H1 (cell line): ENCODE data around the gene TRIM71. TPM values are rescaled to one million over a fixed set of nuclear protein-coding genes. Genes with fewer than 3 reads are reported as not detected.
A peak's percentile ranks its signal among the peaks of the same experiment; 100 is the strongest.

ENCODE experiments used
- CTBP2 ChIP-seq: IDR thresholded peaks from 2 replicates; pipeline ENCODE4 v1.7.0; 2011; ENCODE audit warnings: borderline replicate concordance, mild to moderate bottlenecking, moderate library complexity, mixed read lengths, low read length; ENCODE audit not compliant: insufficient read depth, insufficient read length
- JUND ChIP-seq: IDR thresholded peaks from 2 replicates; pipeline ENCODE4 v1.6.1; 2011; ENCODE audit warnings: mild to moderate bottlenecking, improper control_type of control experiment, low read length
- KDM4A ChIP-seq: IDR thresholded peaks from one replicate; pipeline ENCODE4 v1.7.1; 2012; ENCODE audit warnings: low read depth, mild to moderate bottlenecking, moderate library complexity, low read length, inconsistent platforms; ENCODE audit not compliant: severe bottlenecking
- POLR2AphosphoS5 ChIP-seq: IDR thresholded peaks from 2 replicates; pipeline ENCODE4 v1.6.1; 2011; ENCODE audit warnings: low read depth, low read length
- YY1 ChIP-seq: IDR thresholded peaks from 2 replicates; pipeline ENCODE4 v1.6.1; 2011; ENCODE audit warnings: low read depth, mild to moderate bottlenecking, low read length
- polyA plus RNA-seq, 7 experiments: library from polyadenylated mRNA; depleted of rRNA in 3 of 7; stranded (reverse) in 5 of 7; unstranded in 2 of 7; fragments of >200 nt in 5 of 7; fragments of 200-250 nt in 2 of 7; gene quantifications; 1 replicate in 5 of 7; 2 replicates in 1 of 7; 4 replicates in 1 of 7; pipeline versions ENCODE4 v1.2.1 to v1.2.3, GENCODE V29; 2011 to 2013; ENCODE audit warnings: missing spikeins in 2 of 7, mixed read lengths in 2 of 7
- total RNA-seq: library from RNA; stranded (reverse); fragmentation: NEBNext Ultra II Directional; extraction: Animal tissue kit (Norgen Biotek cat#: 25700); gene quantifications from 2 replicates; pipeline ENCODE4 v1.2.1, GENCODE V29; 2021

TRIM71 gene
- total and polyA plus RNA-seq, 2 of the 8 experiments (the other 6 are each of a cell fraction or from before 2014, with no cell fraction given): 53.7 to 293 TPM

GRCh38 chr3:32818970-32819511 is 1.2 kb downstream of the TRIM71 start (continued):
- no peak for TF ChIP-seq JUND
- no peak for TF ChIP-seq YY1
- TF ChIP-seq POLR2AphosphoS5: peak; percentile 11; the same call in 1 of the 2 replicates
- TF ChIP-seq KDM4A: no peak
- no peak for TF ChIP-seq CTBP2
- TF ChIP-seq, all 59 proteins: peak for 6
